ENCODE results near the gene PPP1R3C. TPM values are rescaled to one million over a fixed set of nuclear protein-coding genes. Genes with fewer than 3 reads are reported as not detected.

PPP1R3C gene
- total RNA-seq, 1 donor from 2014 or later, result 6.4 TPM

DNA sequence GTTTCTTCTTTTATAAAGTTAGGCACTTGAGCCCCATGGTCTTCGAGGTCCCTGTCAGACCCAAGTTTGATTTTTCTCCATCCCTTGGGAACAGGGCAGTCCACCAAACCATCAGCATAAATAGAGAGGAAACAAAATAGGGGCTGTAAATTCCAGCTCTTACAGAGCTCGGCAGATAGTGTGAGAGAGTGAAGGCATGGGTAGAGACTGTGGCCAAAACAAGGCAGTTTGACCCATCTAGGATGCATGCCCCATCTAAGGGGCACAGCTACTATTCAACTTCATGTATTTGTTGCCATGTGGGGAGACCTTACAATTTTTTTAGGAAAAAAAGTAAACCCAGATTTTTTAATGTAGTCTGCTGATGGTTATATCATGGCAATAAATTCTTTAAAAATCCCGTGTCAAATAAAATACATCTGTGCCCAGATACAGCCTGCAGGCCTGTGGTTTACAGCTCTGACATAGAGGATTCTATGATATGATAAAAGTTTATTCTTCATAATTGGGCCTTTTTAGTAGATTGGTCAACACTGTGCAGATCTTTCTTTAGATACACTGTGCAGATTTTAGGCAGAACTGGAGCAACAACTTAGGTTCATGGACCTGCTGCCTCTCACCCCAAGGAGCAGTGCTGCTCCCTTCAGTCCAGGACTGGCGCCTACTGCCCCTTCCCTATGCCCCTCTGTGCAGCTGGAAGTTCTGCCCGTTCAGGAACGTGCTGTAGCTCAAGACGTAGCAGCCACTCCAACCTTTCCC, 5.3 kb downstream of the PPP1R3C start:
- Histone ChIP-seq H3K4me1 (no peaks in the 10 kb centered on the region), H2AFZ (replicated peaks) (no peak overlapping the region), H3K4me3 (no peak overlapping the region), H4K20me1 (ENCODE audit: low read depth) (no peaks in the 10 kb centered on the region), H3K4me2 (no peak overlapping the region), H3K36me3 (no peaks in the 10 kb centered on the region), H3K27ac (no peak overlapping the region), H3K27me3 (peaks cover 6% of the 10 kb centered on the region), H3K79me2 (ENCODE audit: low read depth) (no peaks in the 10 kb centered on the region), H3K9me3 (ENCODE audit: low read depth) (no peaks in the 10 kb centered on the region), H3K9ac (no peak overlapping the region), H3F3A (ENCODE audit: low read depth) (no peaks in the 10 kb centered on the region)
- TF ChIP-seq, protein P1, sequence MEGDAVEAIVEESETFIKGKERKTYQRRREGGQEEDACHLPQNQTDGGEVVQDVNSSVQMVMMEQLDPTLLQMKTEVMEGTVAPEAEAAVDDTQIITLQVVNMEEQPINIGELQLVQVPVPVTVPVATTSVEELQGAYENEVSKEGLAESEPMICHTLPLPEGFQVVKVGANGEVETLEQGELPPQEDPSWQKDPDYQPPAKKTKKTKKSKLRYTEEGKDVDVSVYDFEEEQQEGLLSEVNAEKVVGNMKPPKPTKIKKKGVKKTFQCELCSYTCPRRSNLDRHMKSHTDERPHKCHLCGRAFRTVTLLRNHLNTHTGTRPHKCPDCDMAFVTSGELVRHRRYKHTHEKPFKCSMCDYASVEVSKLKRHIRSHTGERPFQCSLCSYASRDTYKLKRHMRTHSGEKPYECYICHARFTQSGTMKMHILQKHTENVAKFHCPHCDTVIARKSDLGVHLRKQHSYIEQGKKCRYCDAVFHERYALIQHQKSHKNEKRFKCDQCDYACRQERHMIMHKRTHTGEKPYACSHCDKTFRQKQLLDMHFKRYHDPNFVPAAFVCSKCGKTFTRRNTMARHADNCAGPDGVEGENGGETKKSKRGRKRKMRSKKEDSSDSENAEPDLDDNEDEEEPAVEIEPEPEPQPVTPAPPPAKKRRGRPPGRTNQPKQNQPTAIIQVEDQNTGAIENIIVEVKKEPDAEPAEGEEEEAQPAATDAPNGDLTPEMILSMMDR (IDR thresholded peaks at IDR 0.05), result no peak
- TF ChIP-seq EZH2phosphoT487 (IDR thresholded peaks at IDR 0.05), result no peak
- no peak for TF ChIP-seq EZH2 (IDR thresholded peaks at IDR 0.05)
- Mint-ChIP-seq H3K36me3 (peaks cover 26% of the 10 kb centered on the region), H3K27me3 (ENCODE audit: insufficient read depth, low read depth) (no peaks in the 10 kb centered on the region), H3K9me3 (peaks cover 7% of the 10 kb centered on the region), H3K4me3 (no peak overlapping the region), H3K4me1 (peaks cover 5% of the 10 kb centered on the region), H3K27ac (no peak overlapping the region)
- no peak for DNase-seq (ENCODE audit: low spot score)

DNA sequence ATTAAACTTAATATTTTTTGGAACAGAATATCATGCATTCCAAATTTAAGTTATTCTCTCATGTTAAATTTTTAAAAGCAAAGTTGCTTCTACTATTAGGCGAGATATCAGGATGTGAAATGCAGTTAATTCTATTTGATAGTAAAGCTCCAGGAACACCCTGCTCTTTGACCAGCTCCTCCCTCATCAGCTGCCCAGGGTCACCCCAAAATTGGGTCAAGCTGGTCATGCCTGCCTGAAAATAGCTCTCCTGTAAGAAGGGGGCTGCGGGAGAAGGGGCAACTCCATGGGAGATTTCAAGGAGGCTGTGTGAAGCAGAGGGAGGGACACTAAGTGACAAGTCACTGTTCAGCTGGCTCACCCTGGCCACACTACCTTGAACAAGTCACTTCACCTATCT, 5.9 kb downstream of the PPP1R3C start:
- Histone ChIP-seq H3K27ac (no peak overlapping the region), H3K4me2 (no peak overlapping the region), H3K36me3 (no peaks in the 10 kb centered on the region), H2AFZ (replicated peaks) (no peak overlapping the region), H3K4me3 (no peak overlapping the region), H3K79me2 (ENCODE audit: low read depth) (no peaks in the 10 kb centered on the region), H3K9ac (no peak overlapping the region), H3K27me3 (no peaks in the 10 kb centered on the region), H3K9me3 (ENCODE audit: low read depth) (no peaks in the 10 kb centered on the region), H3K4me1 (no peaks in the 10 kb centered on the region), H4K20me1 (ENCODE audit: low read depth) (no peaks in the 10 kb centered on the region), H3F3A (ENCODE audit: low read depth) (no peaks in the 10 kb centered on the region)
- no peaks in the 10 kb centered on the region for H3K27me3 Mint-ChIP-seq (ENCODE audit: insufficient read depth, low read depth)
- H3K9me3 Mint-ChIP-seq, result peaks cover 7% of the 10 kb centered on the region
- peaks cover 26% of the 10 kb centered on the region for H3K36me3 Mint-ChIP-seq
- H3K4me1 Mint-ChIP-seq, result peaks cover 1% of the 10 kb centered on the region
- no peak for DNase-seq (ENCODE audit: low spot score)
- no peak overlapping the region for H3K27ac Mint-ChIP-seq
- TF ChIP-seq EZH2phosphoT487 (IDR thresholded peaks at IDR 0.05) (no peak), EZH2 (IDR thresholded peaks at IDR 0.05) (no peak)
- TF ChIP-seq, protein P1 (IDR thresholded peaks at IDR 0.05), result no peak
- no peak overlapping the region for H3K4me3 Mint-ChIP-seq

DNA sequence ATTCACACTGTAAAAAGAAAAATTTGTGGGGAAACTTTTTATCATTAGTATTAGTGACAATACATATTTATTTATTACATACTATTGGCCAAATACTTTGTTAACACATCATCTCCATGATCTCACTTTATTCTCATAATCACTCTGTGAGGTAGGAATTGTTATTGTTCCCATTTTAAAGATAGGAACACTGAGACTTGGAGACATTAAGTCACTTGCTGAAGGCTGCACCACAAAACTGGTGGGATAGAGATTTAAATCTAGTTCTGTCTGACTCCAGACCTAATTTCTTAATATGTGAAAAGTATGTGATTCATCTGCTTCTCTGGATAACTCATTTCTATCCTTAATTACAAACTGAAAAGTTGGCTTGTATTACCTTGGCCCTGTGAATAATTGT, 8.2 kb downstream of the PPP1R3C start:
- Mint-ChIP-seq H3K9me3 (peaks cover 13% of the 10 kb centered on the region), H3K4me3 (no peak overlapping the region), H3K36me3 (peaks cover 15% of the 10 kb centered on the region), H3K4me1 (no peaks in the 10 kb centered on the region), H3K27ac (no peak overlapping the region), H3K27me3 (ENCODE audit: insufficient read depth, low read depth) (no peaks in the 10 kb centered on the region)
- Histone ChIP-seq H3K27me3 (no peaks in the 10 kb centered on the region), H3K36me3 (no peaks in the 10 kb centered on the region), H3K4me3 (no peak overlapping the region), H4K20me1 (ENCODE audit: low read depth) (no peaks in the 10 kb centered on the region), H3K9me3 (ENCODE audit: low read depth) (no peaks in the 10 kb centered on the region), H3K27ac (no peak overlapping the region), H2AFZ (replicated peaks) (no peak overlapping the region), H3F3A (ENCODE audit: low read depth) (no peaks in the 10 kb centered on the region), H3K4me2 (no peak overlapping the region), H3K4me1 (no peaks in the 10 kb centered on the region), H3K9ac (no peak overlapping the region), H3K79me2 (ENCODE audit: low read depth) (no peaks in the 10 kb centered on the region)
- TF ChIP-seq EZH2phosphoT487 (IDR thresholded peaks at IDR 0.05) (no peak), EZH2 (IDR thresholded peaks at IDR 0.05) (no peak)
- TF ChIP-seq, protein P1 (IDR thresholded peaks at IDR 0.05), result no peak
- no peak for DNase-seq (ENCODE audit: low spot score)
